HG03378 (cell line): ENCODE data around the gene GAST.
A peak's percentile ranks its signal among the peaks of the same experiment; 100 is the strongest.
"Not testable (repeated sequence)": the region's sequence is repeated elsewhere in the genome, so short reads cannot be mapped to it uniquely, and the experiment has no call there.

Source experiments
- ATAC-seq: cut with Tn5 transposase; IDR thresholded peaks from one replicate; pipeline ENCODE4 v1.9.1; 2021; ENCODE audit warnings: mild to moderate bottlenecking, moderate library complexity; ENCODE audit not compliant: unreplicated experiment

Gene GAST

GRCh38 chr17:41711669-41712400 lies at the start of gene GAST:
Gene GAST (plus strand): TSS chr17:41712331. CDS start chr17:41715437, 3,106 bp downstream.
- no peak for ATAC-seq

GRCh38 chr17:41663451-41664171 lies 48.5 kb upstream of the GAST start:
- no peak for ATAC-seq

- no peak for ATAC-seq
These were observed 48.0 kb upstream of the GAST start for GRCh38 chr17:41664172-41664457.

- ATAC-seq, result no peak
These were observed 47.3 kb upstream of the GAST start for GRCh38 chr17:41664587-41665565.

GRCh38 chr17:41665566-41666236 lies 46.4 kb upstream of the GAST start:
- ATAC-seq, result peak; percentile 32

- peak; percentile 33 for ATAC-seq
These were observed 45.9 kb upstream of the GAST start for GRCh38 chr17:41666237-41666641.

GRCh38 chr17:41666708-41667279 lies 45.3 kb upstream of the GAST start:
- ATAC-seq, result peak; percentile 43

- peak; percentile 3 for ATAC-seq
These were observed 44.7 kb upstream of the GAST start for GRCh38 chr17:41667280-41668041.

- ATAC-seq, result no peak
These were observed 40.0 kb upstream of the GAST start for GRCh38 chr17:41672153-41672552.

- ATAC-seq, result not testable (repeated sequence)
These were observed 36.7 kb upstream of the GAST start for GRCh38 chr17:41675157-41676057.

- ATAC-seq, result peak; percentile 3
These were observed 36.1 kb upstream of the GAST start for GRCh38 chr17:41676058-41676419.

- peak; percentile 13 for ATAC-seq
These were observed 33.7 kb upstream of the GAST start for GRCh38 chr17:41678411-41678906.

- peak; percentile 69 for ATAC-seq
These were observed 33.0 kb upstream of the GAST start for GRCh38 chr17:41678907-41679739.

- ATAC-seq, result no peak
These were observed 32.2 kb upstream of the GAST start for GRCh38 chr17:41679740-41680425.

GRCh38 chr17:41680426-41681040 lies 31.6 kb upstream of the GAST start:
- ATAC-seq, result no peak

- no peak for ATAC-seq
These were observed 30.4 kb upstream of the GAST start for GRCh38 chr17:41681776-41682175.

- no peak for ATAC-seq
These were observed 29.5 kb upstream of the GAST start for GRCh38 chr17:41682631-41683030.
